ENCODE measurements around the gene CD81. TPM values are rescaled to one million over a fixed set of nuclear protein-coding genes. Genes with fewer than 3 reads are reported as not detected.

CD81 gene
- total RNA-seq, 1 experiment from 2014 or later = 356 TPM

DNA sequence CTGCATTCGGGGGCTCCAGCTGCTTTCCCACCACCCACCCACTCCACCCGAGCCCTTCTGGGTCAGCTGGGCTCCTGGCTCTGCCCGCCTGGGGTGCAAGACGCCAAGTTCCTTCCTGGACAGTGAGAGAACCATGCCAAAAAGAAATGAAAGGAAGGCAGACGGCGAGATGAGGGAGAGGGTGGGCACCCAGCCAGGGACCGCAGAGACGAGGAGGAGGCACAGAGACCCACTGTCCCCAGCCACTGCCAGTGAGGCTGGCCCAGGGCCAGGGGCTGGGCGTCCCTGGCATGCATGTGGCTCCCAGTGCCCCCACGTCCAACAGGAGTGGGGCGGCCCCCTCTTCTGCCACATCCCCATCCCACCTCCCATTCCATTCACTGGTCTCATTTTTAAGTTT, 10.8 kb upstream of the CD81 start:
- no peaks in the 10 kb centered on the region for H3K9me2 ChIP-seq (replicated peaks; ENCODE audit: insufficient read depth, low read length)
- H3K4me2 ChIP-seq (ENCODE audit: low read depth, low read length, poor library complexity, severe bottlenecking) = no peak overlapping the region
- peaks cover 6% of the 10 kb centered on the region; the same call in 1 of the 2 replicates for H4K20me1 ChIP-seq (ENCODE audit: insufficient read depth, low read depth, low read length)
- no peaks in the 10 kb centered on the region for H3K36me3 ChIP-seq (ENCODE audit: insufficient read depth, low read length)
- no peaks in the 10 kb centered on the region for H3K9me3 ChIP-seq (ENCODE audit: low read length)
- no peak overlapping the region for H2AFZ ChIP-seq (ENCODE audit: low read length)
- no peak overlapping the region for H3K9ac ChIP-seq (ENCODE audit: low read length)
- no peaks in the 10 kb centered on the region for H3K79me2 ChIP-seq (ENCODE audit: low read length)
- no peaks in the 10 kb centered on the region for H3K4me1 ChIP-seq (ENCODE audit: low read length)
- H3K27ac ChIP-seq (ENCODE audit: low read length) = no peak overlapping the region
- H3K27me3 ChIP-seq (ENCODE audit: low read length) = no peaks in the 10 kb centered on the region
- H3K4me3 ChIP-seq (ENCODE audit: low read length) = no peak overlapping the region
- no peak for DNase-seq

DNA sequence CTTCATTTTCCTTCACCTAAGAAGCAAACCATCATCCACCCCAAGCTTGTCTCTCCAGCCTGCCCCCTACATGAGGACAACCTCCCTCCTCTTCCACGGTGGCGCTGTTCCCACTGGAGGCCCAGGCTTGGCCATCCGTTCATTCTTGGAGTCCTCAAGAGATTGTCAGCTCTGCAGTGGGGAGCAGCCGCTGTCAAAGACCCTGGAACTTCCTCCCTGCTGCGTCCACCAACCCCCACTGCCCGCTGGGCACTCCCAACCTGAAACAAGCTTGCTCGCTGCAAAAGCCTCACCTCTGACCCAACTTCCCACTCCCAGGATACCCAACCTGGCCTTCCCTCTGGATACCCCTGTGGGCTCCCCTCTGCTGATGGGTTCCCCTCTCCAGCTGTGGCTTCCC, 10.4 kb upstream of the CD81 start:
- Histone ChIP-seq H3K9me3 (ENCODE audit: low read length) (no peaks in the 10 kb centered on the region), H3K36me3 (ENCODE audit: insufficient read depth, low read length) (no peaks in the 10 kb centered on the region), H3K79me2 (ENCODE audit: low read length) (no peaks in the 10 kb centered on the region), H3K27me3 (ENCODE audit: low read length) (no peaks in the 10 kb centered on the region), H3K4me3 (ENCODE audit: low read length) (no peak overlapping the region), H2AFZ (ENCODE audit: low read length) (no peak overlapping the region), H3K9me2 (replicated peaks; ENCODE audit: insufficient read depth, low read length) (no peaks in the 10 kb centered on the region), H3K4me2 (ENCODE audit: low read depth, low read length, poor library complexity, severe bottlenecking) (no peak overlapping the region), H3K4me1 (ENCODE audit: low read length) (peaks cover 3% of the 10 kb centered on the region; the same call in 1 of the 2 replicates), H3K27ac (ENCODE audit: low read length) (no peak overlapping the region), H3K9ac (ENCODE audit: low read length) (no peak overlapping the region), H4K20me1 (ENCODE audit: insufficient read depth, low read depth, low read length) (peaks cover 6% of the 10 kb centered on the region; the same call in 1 of the 2 replicates)
- DNase-seq = no peak

DNA sequence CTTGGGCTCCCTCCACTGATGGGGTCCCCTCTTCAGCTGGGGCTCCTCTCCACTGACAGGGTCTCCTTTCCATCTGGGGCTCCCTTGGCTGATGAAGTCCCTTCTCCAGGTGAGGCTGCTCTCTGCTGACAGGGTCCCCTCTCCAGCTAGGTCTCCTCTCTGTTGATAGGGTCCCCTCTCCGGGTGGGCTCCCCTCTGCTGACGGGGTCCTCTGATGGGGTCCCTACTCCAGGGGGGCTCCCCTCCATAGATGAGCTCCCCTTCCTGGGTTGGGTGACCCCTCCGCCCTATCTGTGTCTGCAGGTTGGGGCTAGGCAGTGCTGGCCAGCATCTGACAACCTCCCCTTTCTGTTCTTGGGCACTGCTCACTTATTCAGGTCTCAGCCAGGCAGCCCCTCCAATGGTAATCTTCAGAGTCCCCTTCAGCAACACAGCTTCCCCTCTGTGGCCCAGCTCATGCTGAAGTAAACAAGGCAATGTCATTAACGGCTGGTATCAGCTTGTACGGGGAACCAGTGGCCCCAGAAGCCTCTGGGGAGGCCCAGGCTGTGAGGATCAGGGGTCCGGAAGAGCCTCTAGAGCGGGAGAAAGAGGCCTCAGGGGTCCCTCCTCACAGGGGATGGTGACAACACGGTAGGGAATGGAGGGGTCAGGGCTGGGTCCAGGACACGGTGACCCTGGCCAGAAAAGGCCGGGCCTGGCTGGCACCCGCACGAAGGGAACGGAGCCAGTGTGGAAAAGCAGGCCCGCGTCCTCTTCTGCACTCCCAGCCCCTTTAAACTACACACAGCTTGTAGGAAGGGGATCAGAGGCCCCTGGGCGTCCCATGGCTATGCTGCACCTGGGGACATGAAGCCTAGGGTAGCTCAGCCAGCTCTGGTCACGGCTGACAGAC, 9.6 kb upstream of the CD81 start:
- no peaks in the 10 kb centered on the region for H3K27me3 ChIP-seq (ENCODE audit: low read length)
- H3K4me2 ChIP-seq (ENCODE audit: low read depth, low read length, poor library complexity, severe bottlenecking) = no peak overlapping the region
- H3K27ac ChIP-seq (ENCODE audit: low read length) = no peak overlapping the region
- H3K9ac ChIP-seq (ENCODE audit: low read length) = no peak overlapping the region
- H3K36me3 ChIP-seq (ENCODE audit: insufficient read depth, low read length) = no peaks in the 10 kb centered on the region
- H2AFZ ChIP-seq (ENCODE audit: low read length) = no peak overlapping the region
- H3K79me2 ChIP-seq (ENCODE audit: low read length) = no peaks in the 10 kb centered on the region
- H3K4me3 ChIP-seq (ENCODE audit: low read length) = no peak overlapping the region
- no peaks in the 10 kb centered on the region for H3K9me3 ChIP-seq (ENCODE audit: low read length)
- H3K4me1 ChIP-seq (ENCODE audit: low read length) = peaks cover 4% of the 10 kb centered on the region; the same call in 1 of the 2 replicates
- H3K9me2 ChIP-seq (replicated peaks; ENCODE audit: insufficient read depth, low read length) = no peaks in the 10 kb centered on the region
- H4K20me1 ChIP-seq (ENCODE audit: insufficient read depth, low read depth, low read length) = peaks cover 6% of the 10 kb centered on the region; the same call in 1 of the 2 replicates
- DNase-seq = no peak

DNA sequence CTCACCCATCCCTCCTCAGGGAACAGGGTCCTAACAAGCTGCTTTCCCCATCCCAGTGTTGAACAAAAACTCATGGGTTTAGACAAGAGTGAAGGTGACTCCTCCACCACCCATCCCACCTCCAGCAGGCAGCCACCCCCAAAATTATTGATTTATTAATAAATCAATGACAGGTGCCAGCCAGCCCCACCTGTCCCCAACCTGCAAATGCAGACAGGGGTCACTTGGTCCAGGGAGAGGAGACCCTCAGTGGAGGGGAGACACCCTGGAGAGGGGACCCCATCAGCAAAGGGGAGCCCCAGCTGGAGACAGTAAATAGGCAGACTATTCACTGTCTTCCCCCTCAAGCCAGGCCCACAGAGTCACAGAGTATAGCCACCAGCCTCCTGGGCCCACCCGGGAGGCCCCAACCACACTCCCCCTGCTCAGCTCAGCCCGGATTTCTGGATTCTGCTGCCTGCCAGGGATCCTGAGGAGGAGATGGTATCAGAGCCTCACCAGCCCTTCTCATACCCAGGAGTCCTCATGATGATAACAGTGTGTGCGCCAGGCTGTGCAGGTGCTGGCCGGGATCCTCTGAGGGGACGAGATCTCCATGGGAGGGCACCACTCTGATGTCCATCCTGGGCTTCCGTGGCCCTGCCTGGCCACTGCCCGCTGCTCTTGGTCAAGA, 8.8 kb upstream of the CD81 start:
- Histone ChIP-seq H3K4me3 (ENCODE audit: low read length) (no peak overlapping the region), H4K20me1 (ENCODE audit: insufficient read depth, low read depth, low read length) (0 out of 2 replicates have a peak, but pooled peaks cover 3% of the 10 kb centered on the region), H3K9me2 (replicated peaks; ENCODE audit: insufficient read depth, low read length) (no peaks in the 10 kb centered on the region), H3K27ac (ENCODE audit: low read length) (no peak overlapping the region), H3K79me2 (ENCODE audit: low read length) (no peaks in the 10 kb centered on the region), H3K9me3 (ENCODE audit: low read length) (no peaks in the 10 kb centered on the region), H3K36me3 (ENCODE audit: insufficient read depth, low read length) (no peaks in the 10 kb centered on the region), H3K4me1 (ENCODE audit: low read length) (peaks cover 4% of the 10 kb centered on the region; the same call in 1 of the 2 replicates), H2AFZ (ENCODE audit: low read length) (no peak overlapping the region), H3K9ac (ENCODE audit: low read length) (no peak overlapping the region), H3K4me2 (ENCODE audit: low read depth, low read length, poor library complexity, severe bottlenecking) (no peak overlapping the region), H3K27me3 (ENCODE audit: low read length) (no peaks in the 10 kb centered on the region)
- no peak for DNase-seq

DNA sequence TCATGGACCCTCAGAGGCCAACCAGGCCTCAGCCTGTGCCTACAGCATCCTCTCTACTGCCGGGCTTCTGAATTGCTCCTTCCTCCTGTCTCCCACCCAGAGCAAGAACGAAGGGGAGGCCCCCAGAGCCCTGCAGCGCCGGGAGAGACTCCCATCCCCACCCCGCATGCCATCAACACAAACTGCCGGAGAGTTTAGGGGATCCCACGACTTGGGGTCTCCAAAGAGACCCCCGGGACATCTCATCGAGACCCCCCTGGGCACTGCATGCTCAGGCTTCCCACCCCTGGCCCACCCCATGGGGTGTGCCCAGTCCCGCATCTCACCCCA, 8.3 kb upstream of the CD81 start:
- H3K79me2 ChIP-seq (ENCODE audit: low read length) = no peaks in the 10 kb centered on the region
- no peak overlapping the region for H3K4me2 ChIP-seq (ENCODE audit: low read depth, low read length, poor library complexity, severe bottlenecking)
- H3K4me1 ChIP-seq (ENCODE audit: low read length) = peaks cover 4% of the 10 kb centered on the region; the same call in 1 of the 2 replicates
- no peaks in the 10 kb centered on the region for H3K36me3 ChIP-seq (ENCODE audit: insufficient read depth, low read length)
- H3K9me2 ChIP-seq (replicated peaks; ENCODE audit: insufficient read depth, low read length) = no peaks in the 10 kb centered on the region
- H2AFZ ChIP-seq (ENCODE audit: low read length) = no peak overlapping the region
- no peaks in the 10 kb centered on the region for H3K27me3 ChIP-seq (ENCODE audit: low read length)
- H3K9ac ChIP-seq (ENCODE audit: low read length) = no peak overlapping the region
- DNase-seq = no peak
- no peak overlapping the region for H3K27ac ChIP-seq (ENCODE audit: low read length)
- no peak overlapping the region for H3K4me3 ChIP-seq (ENCODE audit: low read length)
- H3K9me3 ChIP-seq (ENCODE audit: low read length) = no peaks in the 10 kb centered on the region
- H4K20me1 ChIP-seq (ENCODE audit: insufficient read depth, low read depth, low read length) = 0 out of 2 replicates have a peak, but pooled peaks cover 3% of the 10 kb centered on the region

DNA sequence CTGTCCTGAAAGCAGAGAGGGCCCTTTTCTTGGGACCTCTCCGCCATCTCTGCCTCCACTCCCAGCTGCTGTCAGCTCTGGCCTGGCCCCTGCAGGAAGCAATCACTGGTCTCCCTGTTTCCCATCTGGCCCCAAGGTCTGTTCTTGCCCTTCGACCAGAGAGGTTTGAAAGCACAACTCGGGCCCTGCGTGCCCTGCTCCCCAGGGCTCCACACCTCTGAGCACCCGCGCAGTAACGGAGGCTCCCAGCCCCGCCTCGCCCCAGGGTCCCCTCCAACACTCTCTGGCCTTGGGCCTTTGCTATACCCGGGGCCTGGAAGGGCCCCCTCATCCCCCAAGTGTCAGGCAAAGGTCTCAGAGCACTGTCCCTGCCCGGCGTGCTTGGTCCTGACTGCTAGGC, 7.8 kb upstream of the CD81 start:
- H3K27ac ChIP-seq (ENCODE audit: low read length) = no peak overlapping the region
- H3K27me3 ChIP-seq (ENCODE audit: low read length) = no peaks in the 10 kb centered on the region
- H4K20me1 ChIP-seq (ENCODE audit: insufficient read depth, low read depth, low read length) = 0 out of 2 replicates have a peak, but pooled peaks cover 3% of the 10 kb centered on the region
- H3K9me2 ChIP-seq (replicated peaks; ENCODE audit: insufficient read depth, low read length) = no peaks in the 10 kb centered on the region
- DNase-seq = no peak
- H3K4me1 ChIP-seq (ENCODE audit: low read length) = peaks cover 4% of the 10 kb centered on the region; the same call in 1 of the 2 replicates
- H3K9ac ChIP-seq (ENCODE audit: low read length) = no peak overlapping the region
- no peaks in the 10 kb centered on the region for H3K79me2 ChIP-seq (ENCODE audit: low read length)
- H3K4me2 ChIP-seq (ENCODE audit: low read depth, low read length, poor library complexity, severe bottlenecking) = no peak overlapping the region
- H3K36me3 ChIP-seq (ENCODE audit: insufficient read depth, low read length) = no peaks in the 10 kb centered on the region
- H3K9me3 ChIP-seq (ENCODE audit: low read length) = no peaks in the 10 kb centered on the region
- no peak overlapping the region for H2AFZ ChIP-seq (ENCODE audit: low read length)
- H3K4me3 ChIP-seq (ENCODE audit: low read length) = no peak overlapping the region

DNA sequence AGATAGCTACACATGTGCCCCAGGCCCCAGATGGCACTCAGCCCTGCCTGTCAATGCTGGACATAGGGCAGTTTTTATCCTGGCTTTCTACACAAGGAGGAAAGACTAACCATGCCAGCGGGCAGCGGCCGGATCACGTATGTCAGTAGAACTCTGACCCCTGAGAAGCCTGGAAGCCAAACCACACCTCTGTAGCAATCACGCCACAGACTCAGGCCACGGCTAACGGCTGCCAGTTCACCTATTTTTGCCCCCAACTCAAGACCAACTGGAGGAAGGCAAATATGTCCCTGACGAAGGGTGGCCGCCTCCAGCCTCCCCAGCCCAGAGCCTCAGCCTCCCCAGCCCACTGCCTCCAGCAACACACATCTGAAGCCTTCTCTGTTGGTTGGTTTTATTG, 7.2 kb upstream of the CD81 start:
- no peak overlapping the region for H3K4me3 ChIP-seq (ENCODE audit: low read length)
- no peak for DNase-seq
- no peaks in the 10 kb centered on the region for H3K9me3 ChIP-seq (ENCODE audit: low read length)
- H3K9ac ChIP-seq (ENCODE audit: low read length) = no peak overlapping the region
- H3K4me2 ChIP-seq (ENCODE audit: low read depth, low read length, poor library complexity, severe bottlenecking) = no peak overlapping the region
- H3K79me2 ChIP-seq (ENCODE audit: low read length) = no peaks in the 10 kb centered on the region
- no peaks in the 10 kb centered on the region for H3K9me2 ChIP-seq (replicated peaks; ENCODE audit: insufficient read depth, low read length)
- no peaks in the 10 kb centered on the region for H3K36me3 ChIP-seq (ENCODE audit: insufficient read depth, low read length)
- H3K27me3 ChIP-seq (ENCODE audit: low read length) = no peaks in the 10 kb centered on the region
- no peak overlapping the region for H2AFZ ChIP-seq (ENCODE audit: low read length)
- peaks cover 4% of the 10 kb centered on the region; the same call in 1 of the 2 replicates for H3K4me1 ChIP-seq (ENCODE audit: low read length)
- no peak overlapping the region for H3K27ac ChIP-seq (ENCODE audit: low read length)
- H4K20me1 ChIP-seq (ENCODE audit: insufficient read depth, low read depth, low read length) = 0 out of 2 replicates have a peak, but pooled peaks cover 3% of the 10 kb centered on the region

DNA sequence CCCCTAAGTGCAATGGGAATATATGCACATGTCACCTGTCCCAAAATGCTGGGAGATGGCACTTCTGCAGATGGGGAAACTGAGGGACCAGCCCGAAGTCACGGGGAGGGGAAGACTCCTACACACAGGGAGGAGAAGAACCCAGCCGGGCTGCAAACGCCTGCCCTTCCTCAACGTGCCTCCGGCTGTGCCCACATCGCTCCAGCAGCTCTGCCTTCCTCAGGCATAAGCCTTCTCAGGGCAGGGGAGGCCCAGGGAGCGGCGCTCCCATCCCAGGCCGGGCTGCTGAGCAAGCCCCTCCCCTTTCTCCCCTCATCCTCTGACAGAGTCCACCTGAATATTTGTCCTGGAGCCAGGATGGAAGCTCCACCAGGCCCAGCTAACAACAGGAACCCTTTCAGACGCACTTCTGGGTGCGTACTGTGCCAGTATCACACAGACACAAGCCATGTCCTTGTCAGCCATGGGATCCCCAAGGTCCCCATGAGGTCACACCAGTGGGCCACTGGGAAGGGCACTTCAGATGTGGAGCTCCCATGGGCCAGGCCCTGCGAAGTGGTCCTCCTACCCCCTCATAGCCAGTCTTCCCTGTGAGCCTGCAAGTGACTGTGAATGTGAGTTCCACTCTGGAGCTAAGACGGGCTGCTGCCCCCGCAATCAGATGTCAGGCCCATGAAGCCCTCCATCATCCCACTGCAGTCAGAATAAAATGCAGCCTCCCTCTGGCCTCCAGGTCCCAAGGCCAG, 2.5 kb upstream of the CD81 start:
- no peaks in the 10 kb centered on the region for H3K27me3 ChIP-seq (ENCODE audit: low read length)
- no peaks in the 10 kb centered on the region for H3K9me3 ChIP-seq (ENCODE audit: low read length)
- H3K9me2 ChIP-seq (replicated peaks; ENCODE audit: insufficient read depth, low read length) = no peaks in the 10 kb centered on the region
- peaks cover 18% of the 10 kb centered on the region for H3K4me1 ChIP-seq (ENCODE audit: low read length)
- peaks cover 9% of the 10 kb centered on the region; the same call in 1 of the 2 replicates for H3K36me3 ChIP-seq (ENCODE audit: insufficient read depth, low read length)
- H3K9ac ChIP-seq (ENCODE audit: low read length) = no peak overlapping the region
- no peak overlapping the region for H3K27ac ChIP-seq (ENCODE audit: low read length)
- H4K20me1 ChIP-seq (ENCODE audit: insufficient read depth, low read depth, low read length) = peaks cover 31% of the 10 kb centered on the region
- H3K4me2 ChIP-seq (ENCODE audit: low read depth, low read length, poor library complexity, severe bottlenecking) = no peak overlapping the region
- no peak overlapping the region for H2AFZ ChIP-seq (ENCODE audit: low read length)
- no peak for DNase-seq
- peaks cover 23% of the 10 kb centered on the region for H3K79me2 ChIP-seq (ENCODE audit: low read length)
- H3K4me3 ChIP-seq (ENCODE audit: low read length) = no peak overlapping the region
